ENCODE data around the gene FLNB. TPM values are rescaled to one million over a fixed set of nuclear protein-coding genes. Genes with fewer than 3 reads are reported as not detected.

FLNB gene
- total and polyA plus RNA-seq, 9 of the 15 experiments (the other 6 are each of a cell fraction or from before 2014, with no cell fraction given), result 9.4 to 48.1 (median 25.6) TPM

- in situ Hi-C loops (cut with MboI), result loop anchor here (25.0 kb wide), 1 partner anchor 139 kb away; the partner anchor contains the start of gene FLNB
- H3K9me1 ChIP-seq (ENCODE audit: control insufficient read depth, insufficient read depth, low read length), result no peaks in the 10 kb centered on the region
Observed at GRCh38 chr3:58150810-58151199, 142.6 kb downstream of the FLNB start.

More at GRCh38 chr3:58150810-58151199, 142.6 kb downstream of the FLNB start:
- Histone ChIP-seq H3K4me1 (replicated peaks in 1 of 2; ENCODE audit: control insufficient read depth in 2 of 2, insufficient read depth in 2 of 2, low read length in 2 of 2) (no peaks in the 10 kb centered on the region), H3K4me2 (ENCODE audit: insufficient read depth, low read length) (no peak overlapping the region), H3K79me2 (ENCODE audit: control insufficient read depth, insufficient read depth, low read length) (no peaks in the 10 kb centered on the region), H3K27ac (ENCODE audit: extremely low read depth, low read depth, low read length) (no peak overlapping the region), H3K36me3 (ENCODE audit: control insufficient read depth, insufficient read depth, low read length) (peaks cover 77% of the 10 kb centered on the region; the same call in 2 of the 3 replicates), H3K4me3 (no peak overlapping the region), H4K20me1 (replicated peaks; ENCODE audit: control insufficient read depth, insufficient read depth, low read length) (no peaks in the 10 kb centered on the region), H3K27me3 (ENCODE audit: control insufficient read depth in 2 of 2, insufficient read depth in 2 of 2, low read length in 2 of 2) (no peaks in the 10 kb centered on the region), H3K9me3 (replicated peaks; ENCODE audit: control insufficient read depth, insufficient read depth, low read depth, low read length) (no peaks in the 10 kb centered on the region), H2AFZ (ENCODE audit: low read depth, low read length) (no peak overlapping the region), H3K9ac (ENCODE audit: insufficient read depth in 1 of 2, low read depth in 2 of 2, low read length in 2 of 2) (no peak overlapping the region)
- TF ChIP-seq POLR3A (IDR thresholded peaks at IDR 0.05; ENCODE audit: borderline replicate concordance, extremely low read depth, insufficient read depth, insufficient read length) (no peak), SMAD4 (CRISPR knock-in tag; conservative IDR thresholded peaks at IDR 0.05) (no peak), ZNF3 (CRISPR knock-in tag; IDR thresholded peaks at IDR 0.05) (no peak), ZEB2 (IDR thresholded peaks at IDR 0.05) (no peak), CBFA2T3 (IDR thresholded peaks at IDR 0.05) (no peak), PRMT5 (CRISPR knock-in tag; IDR thresholded peaks at IDR 0.05) (no peak), PHB2 (IDR thresholded peaks at IDR 0.05; ENCODE audit: low read depth) (no peak), ELK3 (CRISPR knock-in tag; IDR thresholded peaks at IDR 0.05) (no peak), PYGO2 (tag; IDR thresholded peaks at IDR 0.05) (no peak), ELK1 (CRISPR knock-in tag; IDR thresholded peaks at IDR 0.05) (no peak), ZKSCAN8 (CRISPR knock-in tag; IDR thresholded peaks at IDR 0.05) (no peak), TRIM28 (IDR thresholded peaks at IDR 0.05) (no peak), TARDBP (IDR thresholded peaks at IDR 0.05) (no peak), TGIF2 (CRISPR knock-in tag; IDR thresholded peaks at IDR 0.05) (no peak), CHD2 (IDR thresholded peaks at IDR 0.05; ENCODE audit: low read depth, low read length) (no peak), MEF2D (tag; conservative IDR thresholded peaks at IDR 0.05; ENCODE audit: low read depth) (no peak), CBX8 (IDR thresholded peaks at IDR 0.05; ENCODE audit: borderline replicate concordance, extremely low read depth, low read depth, low read length, poor library complexity, severe bottlenecking) (no peak)
- WGBS (ENCODE audit: insufficient coverage, low coverage, missing lambda C conversion rate), result 82% methylated on average over 13 of the region's 13 CpGs
- BruUV-seq (replicated peaks), result no TSS peak
- ATAC-seq (no peak), FAIRE-seq (no peak), DNase-seq (ENCODE audit: extremely low read depth in 1 of 4, low spot score in 3 of 4) (no peak)
- CTCF ChIA-PET (ENCODE audit: low intra/inter-chr PET ratio), result interaction anchor here (0.6 kb wide), 1 partner anchor 179 kb away, joined by 4 read pairs; no protein-coding TSS in a partner anchor
- POLR2A ChIA-PET, result no interaction called here
- intact Hi-C loops (cut with micrococcal nuclease), result no loop called here

Data from K562 (cell line).